H9 (cell line): ENCODE measurements around the gene GCC2. TPM values are rescaled to one million over a fixed set of nuclear protein-coding genes. Genes with fewer than 3 reads are reported as not detected.

Experiments
- DNase-seq: peaks from one replicate; pipeline ENCODE4 v3.0.0-alpha.2; 2017
- H2AFZ ChIP-seq: one replicate; pipeline ENCODE4 v1.6.1; 2013; ENCODE audit warnings: mild to moderate bottlenecking, low read length, control low read depth, moderate library complexity
- H2AK5ac ChIP-seq: 2 replicates; pipeline ENCODE4 v1.6.1; 2013; ENCODE audit warnings: low read length, control low read depth, mixed read lengths; ENCODE audit not compliant: insufficient read length
- H2BK120ac ChIP-seq: one replicate; pipeline ENCODE4 v1.6.1; 2013; ENCODE audit warnings: low read depth, mild to moderate bottlenecking, low read length, control low read depth, inconsistent platforms; ENCODE audit not compliant: poor library complexity, severe bottlenecking
- H2BK12ac ChIP-seq: 2 replicates; pipeline ENCODE4 v1.6.1; 2013; ENCODE audit warnings: low read length, control low read depth, mixed read lengths, low read depth; ENCODE audit not compliant: insufficient read length
- H2BK15ac ChIP-seq: 2 replicates; pipeline ENCODE4 v1.6.1; 2013; ENCODE audit warnings: low read depth, low read length, control low read depth
- H2BK20ac ChIP-seq: one replicate; pipeline ENCODE4 v1.6.1; 2013; ENCODE audit warnings: low read depth, mild to moderate bottlenecking, low read length, control low read depth, inconsistent platforms; ENCODE audit not compliant: poor library complexity, severe bottlenecking
- H2BK5ac ChIP-seq: 2 replicates; pipeline ENCODE4 v1.6.1; 2013; ENCODE audit warnings: low read length, control low read depth, mixed read lengths; ENCODE audit not compliant: insufficient read length
- H3K14ac ChIP-seq: 2 replicates; pipeline ENCODE4 v1.6.1; 2013; ENCODE audit warnings: low read length, control low read depth; ENCODE audit not compliant: insufficient read depth
- H3K18ac ChIP-seq: 2 replicates; pipeline ENCODE4 v1.6.1; 2013; ENCODE audit warnings: low read depth, mild to moderate bottlenecking, mixed read lengths, low read length, control low read depth; ENCODE audit not compliant: insufficient read length
- H3K23ac ChIP-seq: 2 replicates; pipeline ENCODE4 v1.6.1; 2013; ENCODE audit warnings: low read length, control low read depth, mixed read lengths, low read depth; ENCODE audit not compliant: insufficient read length
- H3K23me2 ChIP-seq: 2 replicates; pipeline ENCODE4 v1.6.1; 2013; ENCODE audit warnings: low read depth, mild to moderate bottlenecking, mixed read lengths, low read length, control low read depth; ENCODE audit not compliant: insufficient read length, poor library complexity, severe bottlenecking
- H3K27ac ChIP-seq: 2 replicates; pipeline ENCODE4 v1.5.1; 2013; ENCODE audit warnings: low read length, control low read depth, mixed read lengths, low read depth; ENCODE audit not compliant: insufficient read length
- H3K27me3 ChIP-seq: 2 replicates; pipeline ENCODE4 v1.6.1; 2013; ENCODE audit warnings: low read length, control low read depth, inconsistent platforms; ENCODE audit not compliant: insufficient read depth
- H3K4ac ChIP-seq: 2 replicates; pipeline ENCODE4 v1.6.1; 2013; ENCODE audit warnings: low read depth, mild to moderate bottlenecking, control low read depth, inconsistent platforms, low read length, moderate library complexity
- H3K4me1 ChIP-seq: 2 replicates; pipeline ENCODE4 v1.6.1; 2013; ENCODE audit warnings: low read length, control low read depth, inconsistent platforms; ENCODE audit not compliant: insufficient read depth
- H3K4me2 ChIP-seq: 2 replicates; pipeline ENCODE4 v1.6.1; 2013; ENCODE audit warnings: low read length, control low read depth, mixed read lengths; ENCODE audit not compliant: insufficient read length, insufficient read depth
- H3K56ac ChIP-seq: 2 replicates; pipeline ENCODE4 v1.6.1; 2013; ENCODE audit warnings: low read depth, mild to moderate bottlenecking, mixed read lengths, low read length, control low read depth; ENCODE audit not compliant: insufficient read length
- H3K79me1 ChIP-seq: 2 replicates; pipeline ENCODE4 v1.6.1; 2013; ENCODE audit warnings: low read depth, mild to moderate bottlenecking, moderate library complexity, low read length, control low read depth, inconsistent platforms; ENCODE audit not compliant: insufficient read depth, poor library complexity, severe bottlenecking
- H3K79me2 ChIP-seq: 2 replicates; pipeline ENCODE4 v1.6.1; 2013; ENCODE audit warnings: low read length, control low read depth, inconsistent platforms; ENCODE audit not compliant: insufficient read depth
- H3K9ac ChIP-seq: 2 replicates; pipeline ENCODE4 v1.6.1; 2013; ENCODE audit warnings: low read length, control low read depth, mixed read lengths; ENCODE audit not compliant: insufficient read length; ENCODE audit errors: extremely low read depth
- H3K9me3 ChIP-seq: one replicate; pipeline ENCODE4 v1.6.1; 2013; ENCODE audit warnings: low read depth, low read length, inconsistent platforms; ENCODE audit not compliant: control insufficient read depth
- H3T11ph ChIP-seq: one replicate; pipeline ENCODE4 v1.6.1; 2013; ENCODE audit warnings: mild to moderate bottlenecking, low read length, control low read depth, inconsistent platforms
- H4K20me1 ChIP-seq: one replicate; pipeline ENCODE4 v1.6.1; 2013; ENCODE audit not compliant: control insufficient read depth, insufficient read length, insufficient read depth
- H4K5ac ChIP-seq: 2 replicates; pipeline ENCODE4 v1.6.1; 2013; ENCODE audit warnings: low read depth, mild to moderate bottlenecking, mixed read lengths, low read length, control low read depth; ENCODE audit not compliant: insufficient read length
- H4K8ac ChIP-seq: replicated peaks from 2 replicates; pipeline ENCODE4 v1.6.1; 2013; ENCODE audit warnings: low read length, control low read depth, mixed read lengths, low read depth; ENCODE audit not compliant: insufficient read length
- H4K91ac ChIP-seq: 2 replicates; pipeline ENCODE4 v1.6.1; 2013; ENCODE audit warnings: low read depth, mild to moderate bottlenecking, moderate library complexity, mixed read lengths, low read length, control low read depth; ENCODE audit not compliant: insufficient read length
- H3K27ac Mint-ChIP-seq, 3 experiments: 2 replicates in 2 of 3; 3 replicates in 1 of 3; pipeline ENCODE4 v1.8.0; 2020 to 2021; ENCODE audit warnings: mixed read lengths in 3 of 3, mild to moderate bottlenecking in 1 of 3, moderate library complexity in 1 of 3
- H3K27me3 Mint-ChIP-seq: 2 replicates; pipeline ENCODE4 v1.8.0; 2021; ENCODE audit warnings: low read depth, mild to moderate bottlenecking, moderate library complexity, mixed read lengths
- H3K36me3 Mint-ChIP-seq, 3 experiments: 2 replicates in 2 of 3; 3 replicates in 1 of 3; pipeline ENCODE4 v1.8.0; 2020 to 2021; ENCODE audit warnings: low read depth in 3 of 3, mixed read lengths in 3 of 3; ENCODE audit not compliant: insufficient read depth in 1 of 3
- H3K4me1 Mint-ChIP-seq, 2 experiments: 2 replicates each; pipeline ENCODE4 v1.8.0; 2020; ENCODE audit warnings: mixed read lengths in 2 of 2
- H3K4me3 Mint-ChIP-seq, 2 experiments: 2 replicates in 1 of 2; 3 replicates in 1 of 2; pipeline ENCODE4 v1.8.0; 2020 to 2021; ENCODE audit warnings: mild to moderate bottlenecking in 2 of 2, mixed read lengths in 2 of 2, moderate library complexity in 1 of 2
- H3K9me3 Mint-ChIP-seq, 2 experiments: 2 replicates in 1 of 2; 3 replicates in 1 of 2; pipeline ENCODE4 v1.8.0; 2020; ENCODE audit warnings: mild to moderate bottlenecking in 2 of 2, mixed read lengths in 2 of 2, moderate library complexity in 1 of 2
- WGBS: extraction: QIAGEN DNeasy Blood & Tissue Kit; methylation state at CpG from one replicate; pipeline ENCODE4 v1.1.7; 2013; ENCODE audit warnings: missing lambda C conversion rate, low lambda C conversion rate, mixed read lengths; ENCODE audit not compliant: insufficient read length; ENCODE audit errors: extremely low coverage; 5-methylcytosine and 5-hydroxymethylcytosine counted together
- total RNA-seq: library from RNA; stranded (reverse); gene quantifications from 2 replicates; pipeline ENCODE4 v1.2.1, GENCODE V29; 2021
- TF ChIP-seq, protein P1 (sequence below): fragments of 200-600 bp; sonication (generic); conservative IDR thresholded peaks from 3 replicates; pipeline ENCODE4 v1.8.0; 2021; ENCODE audit warnings: antibody characterized with exemption, mild to moderate bottlenecking

Gene GCC2
- total RNA-seq, 1 experiment from 2014 or later, result 53.3 TPM

- no peak overlapping the region for H3K9ac ChIP-seq
- Mint-ChIP-seq H3K27ac (no peak overlapping the region), H3K4me1 (no peaks in the 10 kb centered on the region), H3K27me3 (no peaks in the 10 kb centered on the region), H3K9me3 (peaks cover 3% of the 10 kb centered on the region in 2 experiments; a peak in 2 of 5 replicates), H3K36me3 (peaks cover 24 to 66% (median 52%) of the 10 kb centered on the region in 3 experiments), H3K4me3 (no peak overlapping the region)
- H2BK12ac ChIP-seq, result no peak overlapping the region
- H3K4ac ChIP-seq, result no peak overlapping the region
- H2BK15ac ChIP-seq, result no peak overlapping the region
- H3K27ac ChIP-seq, result no peak overlapping the region
- H3K56ac ChIP-seq, result no peak overlapping the region
- WGBS, result no CpG with 5 or more reads among the region's 2 CpGs
- no peak overlapping the region for H2AK5ac ChIP-seq
- no peak overlapping the region for H2BK120ac ChIP-seq
- H3K9me3 ChIP-seq, result no peaks in the 10 kb centered on the region
- H4K8ac ChIP-seq, result no peak overlapping the region
- no peaks in the 10 kb centered on the region for H3K4me1 ChIP-seq
- H4K91ac ChIP-seq, result no peak overlapping the region
- DNase-seq, result no peak
- no peaks in the 10 kb centered on the region for H3K23me2 ChIP-seq
- H3K18ac ChIP-seq, result no peak overlapping the region
- H3T11ph ChIP-seq, result no peak overlapping the region
- H2BK20ac ChIP-seq, result no peak overlapping the region
- H4K20me1 ChIP-seq, result no peaks in the 10 kb centered on the region
- no peak overlapping the region for H2BK5ac ChIP-seq
- H3K79me2 ChIP-seq, result no peaks in the 10 kb centered on the region
- H3K79me1 ChIP-seq, result no peaks in the 10 kb centered on the region
- H3K4me2 ChIP-seq, result no peak overlapping the region
- no peak overlapping the region for H2AFZ ChIP-seq
- no peaks in the 10 kb centered on the region for H3K27me3 ChIP-seq
- H3K23ac ChIP-seq, result no peak overlapping the region
- H3K14ac ChIP-seq, result no peak overlapping the region
- TF ChIP-seq, protein P1, sequence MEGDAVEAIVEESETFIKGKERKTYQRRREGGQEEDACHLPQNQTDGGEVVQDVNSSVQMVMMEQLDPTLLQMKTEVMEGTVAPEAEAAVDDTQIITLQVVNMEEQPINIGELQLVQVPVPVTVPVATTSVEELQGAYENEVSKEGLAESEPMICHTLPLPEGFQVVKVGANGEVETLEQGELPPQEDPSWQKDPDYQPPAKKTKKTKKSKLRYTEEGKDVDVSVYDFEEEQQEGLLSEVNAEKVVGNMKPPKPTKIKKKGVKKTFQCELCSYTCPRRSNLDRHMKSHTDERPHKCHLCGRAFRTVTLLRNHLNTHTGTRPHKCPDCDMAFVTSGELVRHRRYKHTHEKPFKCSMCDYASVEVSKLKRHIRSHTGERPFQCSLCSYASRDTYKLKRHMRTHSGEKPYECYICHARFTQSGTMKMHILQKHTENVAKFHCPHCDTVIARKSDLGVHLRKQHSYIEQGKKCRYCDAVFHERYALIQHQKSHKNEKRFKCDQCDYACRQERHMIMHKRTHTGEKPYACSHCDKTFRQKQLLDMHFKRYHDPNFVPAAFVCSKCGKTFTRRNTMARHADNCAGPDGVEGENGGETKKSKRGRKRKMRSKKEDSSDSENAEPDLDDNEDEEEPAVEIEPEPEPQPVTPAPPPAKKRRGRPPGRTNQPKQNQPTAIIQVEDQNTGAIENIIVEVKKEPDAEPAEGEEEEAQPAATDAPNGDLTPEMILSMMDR, result no peak
- H4K5ac ChIP-seq, result no peak overlapping the region
Observed at GRCh38 chr2:108485253-108485652, 36.2 kb downstream of the GCC2 start.
